HG02623 (cell line): Measurements from ENCODE around the gene INS.

Experiments used
- ATAC-seq: cut with Tn5 transposase; IDR thresholded peaks from one replicate; pipeline ENCODE4 v1.9.1; 2021; ENCODE audit warnings: moderate library complexity; ENCODE audit not compliant: unreplicated experiment

Gene INS

GRCh38 chr11:2167141-2168045, 6.4 kb upstream of the INS start:
- ATAC-seq = no peak

- no peak for ATAC-seq
These were observed 5.3 kb upstream of the INS start for GRCh38 chr11:2166091-2166851.

GRCh38 chr11:2165571-2165970, 4.6 kb upstream of the INS start:
- ATAC-seq = no peak

- ATAC-seq = no peak
These were observed 4.0 kb upstream of the INS start for GRCh38 chr11:2164861-2165555.

- ATAC-seq = no peak
These were observed 3.1 kb upstream of the INS start for GRCh38 chr11:2164081-2164480.

GRCh38 chr11:2163428-2163978, 2.5 kb upstream of the INS start:
- ATAC-seq = no peak

- ATAC-seq = no peak
These were observed 1.2 kb downstream of the INS start for GRCh38 chr11:2159536-2160413.

- no peak for ATAC-seq
These were observed 2.0 kb downstream of the INS start for GRCh38 chr11:2158966-2159365.

- no peak for ATAC-seq
These were observed 2.7 kb downstream of the INS start for GRCh38 chr11:2158296-2158737.

- ATAC-seq = no peak
These were observed 3.5 kb downstream of the INS start for GRCh38 chr11:2157294-2158040.

- ATAC-seq = no peak
These were observed 4.4 kb downstream of the INS start for GRCh38 chr11:2156416-2157182.

- no peak for ATAC-seq
These were observed 5.5 kb downstream of the INS start for GRCh38 chr11:2155511-2155910.

- ATAC-seq = no peak
These were observed 6.1 kb downstream of the INS start for GRCh38 chr11:2154889-2155288.

- no peak for ATAC-seq
These were observed 6.8 kb downstream of the INS start for GRCh38 chr11:2154195-2154585.

- ATAC-seq = no peak
These were observed 7.3 kb downstream of the INS start for GRCh38 chr11:2153581-2154194.

- ATAC-seq = no peak
These were observed 9.3 kb downstream of the INS start for GRCh38 chr11:2151500-2152257.
